DMS153 treated with DMSO at 0.1 percent for 48 hours (cell line): ENCODE measurements around the gene BPIFB2.
"Not testable (repeated sequence)": the region's sequence is repeated elsewhere in the genome, so short reads cannot be mapped to it uniquely, and the experiment has no call there.

Experiments used
- DNase-seq: peaks from one replicate; lab custom pipeline; 2025; ENCODE audit not compliant: unreplicated experiment; lab: John Stamatoyannopoulos, UW

The BPIFB2 gene

GRCh38 chr20:32970115-32970972, 37.2 kb upstream of the BPIFB2 start:
- no peak for DNase-seq

- DNase-seq: no peak
Observed at GRCh38 chr20:32970973-32971300, 36.6 kb upstream of the BPIFB2 start.

- no peak for DNase-seq
Observed at GRCh38 chr20:32971703-32972161, 35.8 kb upstream of the BPIFB2 start.

GRCh38 chr20:32972181-32973076, 35.1 kb upstream of the BPIFB2 start:
- DNase-seq: no peak

GRCh38 chr20:32973077-32973717, 34.3 kb upstream of the BPIFB2 start:
- no peak for DNase-seq

- not testable (repeated sequence) for DNase-seq
Observed at GRCh38 chr20:32974204-32975064, 33.1 kb upstream of the BPIFB2 start.

- DNase-seq: not testable (repeated sequence)
Observed at GRCh38 chr20:32975121-32975520, 32.4 kb upstream of the BPIFB2 start.

- DNase-seq: no peak
Observed at GRCh38 chr20:32975698-32976674, 31.5 kb upstream of the BPIFB2 start.

- DNase-seq: no peak
Observed at GRCh38 chr20:32976746-32977145, 30.8 kb upstream of the BPIFB2 start.

- no peak for DNase-seq
Observed at GRCh38 chr20:32977281-32978008, 30.1 kb upstream of the BPIFB2 start.

- no peak for DNase-seq
Observed at GRCh38 chr20:32978009-32978335, 29.5 kb upstream of the BPIFB2 start.

GRCh38 chr20:32979201-32979998, 28.1 kb upstream of the BPIFB2 start:
- no peak for DNase-seq

GRCh38 chr20:32980131-32980941, 27.2 kb upstream of the BPIFB2 start:
- no peak for DNase-seq

- DNase-seq: no peak
Observed at GRCh38 chr20:32980990-32981389, 26.5 kb upstream of the BPIFB2 start.

GRCh38 chr20:32982617-32983458, 24.7 kb upstream of the BPIFB2 start:
- DNase-seq: peak; percentile 6

GRCh38 chr20:32983459-32984112, 23.9 kb upstream of the BPIFB2 start:
- DNase-seq: no peak
